Loucy (cell line): ENCODE measurements around the gene DLG2.

Experiments
- EZH2phosphoT487 ChIP-seq: fragments of 200-600 bp; IDR thresholded peaks from 2 replicates; pipeline ENCODE4 v1.6.1; 2018; ENCODE audit warnings: antibody characterized with exemption, mild to moderate bottlenecking, moderate library complexity, borderline replicate concordance
- TF ChIP-seq, protein P1 (sequence below): fragments of 200-600 bp; sonication (generic); conservative IDR thresholded peaks from 2 replicates; pipeline ENCODE4 v1.5.1; 2014; ENCODE audit warnings: mild to moderate bottlenecking, antibody characterized with exemption, low read length

DNA sequence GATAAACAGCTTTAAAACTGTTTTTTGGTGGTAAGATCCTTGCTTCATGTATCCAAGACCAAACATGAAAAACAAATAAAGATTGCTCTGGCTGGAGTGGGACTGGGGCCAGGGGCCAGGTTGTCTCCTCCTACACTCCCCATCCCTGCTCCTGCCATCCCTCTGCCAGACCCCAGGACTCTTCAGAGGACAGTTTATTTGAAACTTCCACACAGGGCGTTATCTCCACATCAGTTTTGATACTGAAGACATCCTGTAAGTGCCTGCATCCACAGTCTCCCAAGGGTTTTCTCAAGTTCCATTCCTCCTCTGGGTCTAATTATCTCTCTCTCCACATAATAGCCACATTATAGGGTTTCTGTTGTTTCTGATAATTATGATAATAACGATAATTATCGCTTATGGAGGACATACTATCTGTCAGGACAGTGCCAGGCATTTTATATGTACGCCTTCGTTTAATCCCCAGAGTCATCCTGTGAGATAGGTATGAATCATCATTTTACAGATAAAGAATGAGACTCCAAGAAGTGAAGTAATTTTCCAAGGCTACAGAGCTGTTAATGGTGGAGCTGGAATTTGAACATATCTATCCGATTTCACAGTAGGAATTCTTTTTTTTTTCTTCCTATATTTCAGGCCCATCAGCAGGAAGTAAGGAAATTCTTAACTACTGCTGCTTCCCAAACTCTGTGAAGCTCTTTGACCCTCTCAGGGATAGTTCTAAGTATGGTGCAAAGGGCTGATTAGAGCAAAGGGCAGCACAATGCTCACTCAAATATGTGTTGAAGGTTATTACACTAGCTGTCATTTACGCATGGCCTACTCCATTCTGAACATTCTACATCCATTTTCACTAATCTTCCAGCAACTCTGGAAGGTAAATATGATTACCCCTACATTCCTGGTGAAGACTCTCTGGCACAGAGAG lies 1852.9 kb downstream of the DLG2 start:
- TF ChIP-seq, protein P1, sequence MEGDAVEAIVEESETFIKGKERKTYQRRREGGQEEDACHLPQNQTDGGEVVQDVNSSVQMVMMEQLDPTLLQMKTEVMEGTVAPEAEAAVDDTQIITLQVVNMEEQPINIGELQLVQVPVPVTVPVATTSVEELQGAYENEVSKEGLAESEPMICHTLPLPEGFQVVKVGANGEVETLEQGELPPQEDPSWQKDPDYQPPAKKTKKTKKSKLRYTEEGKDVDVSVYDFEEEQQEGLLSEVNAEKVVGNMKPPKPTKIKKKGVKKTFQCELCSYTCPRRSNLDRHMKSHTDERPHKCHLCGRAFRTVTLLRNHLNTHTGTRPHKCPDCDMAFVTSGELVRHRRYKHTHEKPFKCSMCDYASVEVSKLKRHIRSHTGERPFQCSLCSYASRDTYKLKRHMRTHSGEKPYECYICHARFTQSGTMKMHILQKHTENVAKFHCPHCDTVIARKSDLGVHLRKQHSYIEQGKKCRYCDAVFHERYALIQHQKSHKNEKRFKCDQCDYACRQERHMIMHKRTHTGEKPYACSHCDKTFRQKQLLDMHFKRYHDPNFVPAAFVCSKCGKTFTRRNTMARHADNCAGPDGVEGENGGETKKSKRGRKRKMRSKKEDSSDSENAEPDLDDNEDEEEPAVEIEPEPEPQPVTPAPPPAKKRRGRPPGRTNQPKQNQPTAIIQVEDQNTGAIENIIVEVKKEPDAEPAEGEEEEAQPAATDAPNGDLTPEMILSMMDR = no peak
- TF ChIP-seq EZH2phosphoT487 = no peak
